Breast epithelium (tissue), 4 donors: Measurements from ENCODE around the gene DPYD. TPM values are rescaled to one million over a fixed set of nuclear protein-coding genes. Genes with fewer than 3 reads are reported as not detected.

Experiments
- DNase-seq, 2 donors: peaks; one replicate each; pipeline ENCODE4 v3.0.0-alpha.2; 2019; ENCODE audit warnings: low spot score in 2 of 2
- H3K27ac ChIP-seq, 2 donors: fragments of 200-600 bp; sonication (generic) in 1 of 2; one replicate each; pipeline ENCODE4 v1.5.1; 2016 to 2019; ENCODE audit warnings: mild to moderate bottlenecking in 1 of 2
- H3K27me3 ChIP-seq, 2 donors: fragments of 200-600 bp; sonication (generic) in 1 of 2; one replicate each; pipeline versions ENCODE4 v1.5.1 to v1.6.0; 2017 to 2019; ENCODE audit warnings: control low read depth in 1 of 2, mild to moderate bottlenecking in 1 of 2
- H3K36me3 ChIP-seq: fragments of 200-600 bp; one replicate; pipeline ENCODE4 v1.5.1; 2019
- H3K4me1 ChIP-seq, 2 donors: fragments of 200-600 bp; sonication (generic); one replicate each; pipeline ENCODE4 v1.5.1; 2016 to 2019; ENCODE audit warnings: control low read depth in 1 of 2
- H3K4me3 ChIP-seq, 3 donors: fragments of 200-600 bp; sonication (generic); 1 replicate in 2 of 3; 2 replicates in 1 of 3; pipeline ENCODE4 v1.5.1; 2016 to 2019; ENCODE audit warnings: mild to moderate bottlenecking in 3 of 3, moderate library complexity in 2 of 3
- H3K9me3 ChIP-seq, 2 donors: fragments of 200-600 bp; sonication (generic) in 1 of 2; one replicate each; pipeline ENCODE4 v1.5.1; 2016 to 2019; ENCODE audit warnings: control low read depth in 1 of 2
- POLR2A ChIP-seq: fragments of 450-650 bp; IDR thresholded peaks from one replicate; pipeline ENCODE4 v1.6.1; 2016; ENCODE audit warnings: antibody characterized with exemption, mild to moderate bottlenecking, moderate library complexity
- POLR2AphosphoS5 ChIP-seq, 3 donors: sonication (generic); formaldehyde crosslinking; IDR thresholded peaks; one replicate each; pipeline ENCODE4 v1.6.1; 2017; ENCODE audit warnings: antibody characterized with exemption in 3 of 3
- intact Hi-C: fragments of 100-400 bp; cut with DNase I; formaldehyde crosslinking; loops from one replicate; pipeline ENCODE4 v1.15.1; 2023; ENCODE audit warnings: low total_unique reads
- total RNA-seq, 3 donors: library from RNA; depleted of rRNA; stranded (reverse); fragments of >200 nt; gene quantifications; one replicate each; pipeline ENCODE4 v1.1.0, GENCODE V29; 2016
- TF ChIP-seq, protein P1 (sequence below), 3 donors: fragments of 450-650 bp; IDR thresholded peaks; one replicate each; pipeline ENCODE4 v1.5.1; 2016 to 2017; ENCODE audit warnings: antibody characterized with exemption in 3 of 3, mild to moderate bottlenecking in 3 of 3, moderate library complexity in 3 of 3

DPYD gene
- total RNA-seq, 3 donors from 2014 or later: 56.4 to 95.1 (median 58.1) TPM

DNA sequence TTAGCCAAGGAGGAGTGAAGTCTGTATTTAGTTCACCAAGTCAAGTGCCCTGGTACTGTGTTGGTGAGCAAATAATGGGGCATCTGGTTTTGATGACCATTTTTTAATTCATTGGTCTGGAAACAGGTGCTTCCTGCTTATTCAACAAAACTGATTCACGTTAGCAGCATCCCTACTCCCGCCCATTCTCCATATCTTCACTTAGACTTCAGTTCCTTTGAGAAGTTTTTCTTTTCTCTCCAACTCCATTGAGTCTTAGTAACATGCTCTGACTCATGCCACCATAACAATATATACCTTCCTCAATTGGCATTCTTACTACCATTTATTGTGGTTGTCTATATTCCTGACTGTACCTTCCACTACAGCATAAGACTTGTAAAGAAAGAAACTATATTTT, 468.9 kb downstream of the DPYD start:
- Histone ChIP-seq H3K4me3 (no peak overlapping the region), H3K36me3 (no peaks in the 10 kb centered on the region), H3K27ac (no peak overlapping the region), H3K27me3 (no peaks in the 10 kb centered on the region), H3K4me1 (no peaks in the 10 kb centered on the region), H3K9me3 (no peaks in the 10 kb centered on the region)
- TF ChIP-seq, protein P1, sequence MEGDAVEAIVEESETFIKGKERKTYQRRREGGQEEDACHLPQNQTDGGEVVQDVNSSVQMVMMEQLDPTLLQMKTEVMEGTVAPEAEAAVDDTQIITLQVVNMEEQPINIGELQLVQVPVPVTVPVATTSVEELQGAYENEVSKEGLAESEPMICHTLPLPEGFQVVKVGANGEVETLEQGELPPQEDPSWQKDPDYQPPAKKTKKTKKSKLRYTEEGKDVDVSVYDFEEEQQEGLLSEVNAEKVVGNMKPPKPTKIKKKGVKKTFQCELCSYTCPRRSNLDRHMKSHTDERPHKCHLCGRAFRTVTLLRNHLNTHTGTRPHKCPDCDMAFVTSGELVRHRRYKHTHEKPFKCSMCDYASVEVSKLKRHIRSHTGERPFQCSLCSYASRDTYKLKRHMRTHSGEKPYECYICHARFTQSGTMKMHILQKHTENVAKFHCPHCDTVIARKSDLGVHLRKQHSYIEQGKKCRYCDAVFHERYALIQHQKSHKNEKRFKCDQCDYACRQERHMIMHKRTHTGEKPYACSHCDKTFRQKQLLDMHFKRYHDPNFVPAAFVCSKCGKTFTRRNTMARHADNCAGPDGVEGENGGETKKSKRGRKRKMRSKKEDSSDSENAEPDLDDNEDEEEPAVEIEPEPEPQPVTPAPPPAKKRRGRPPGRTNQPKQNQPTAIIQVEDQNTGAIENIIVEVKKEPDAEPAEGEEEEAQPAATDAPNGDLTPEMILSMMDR (IDR thresholded peaks at IDR 0.05): no peak
- TF ChIP-seq POLR2A (no peak), POLR2AphosphoS5 (IDR thresholded peaks at IDR 0.05) (no peak)
- intact Hi-C loops: no loop called here
- DNase-seq: no peak

DNA sequence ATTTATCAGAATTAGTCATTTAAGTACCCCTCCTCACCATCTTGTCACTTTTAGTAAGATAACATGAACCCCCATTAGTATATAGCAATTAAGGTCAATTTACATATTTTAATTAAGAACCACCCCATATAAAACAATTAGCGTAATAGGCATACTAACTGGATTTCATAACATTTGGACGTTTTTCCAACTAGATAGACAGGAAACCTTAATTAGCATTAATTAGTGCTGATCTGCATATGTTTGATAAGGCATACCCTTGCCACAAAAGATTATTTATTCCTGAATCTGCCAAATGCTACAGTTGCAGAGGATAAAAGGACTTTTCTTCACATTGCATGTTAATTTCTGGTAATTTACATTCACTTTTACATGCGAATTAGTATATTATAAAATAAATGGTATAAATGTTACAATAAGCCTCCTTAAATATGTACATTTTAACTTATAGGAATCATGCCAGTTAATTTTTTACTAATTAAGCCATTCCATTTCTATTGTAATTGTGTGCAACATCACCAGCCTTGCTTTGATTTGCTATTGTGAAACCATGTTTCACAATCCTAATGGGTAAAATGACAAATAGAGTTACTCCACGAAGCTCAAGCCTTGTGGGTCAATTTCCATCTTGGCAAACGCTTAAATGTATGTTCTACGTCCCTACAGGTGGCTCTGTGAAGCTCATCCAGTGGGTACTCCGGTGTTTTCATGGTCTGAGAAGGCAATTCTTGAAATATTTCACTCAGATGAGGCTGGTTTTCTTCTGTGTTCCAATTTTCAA, 469.6 kb downstream of the DPYD start:
- no peak overlapping the region for H3K27ac ChIP-seq
- no peaks in the 10 kb centered on the region for H3K9me3 ChIP-seq
- no peaks in the 10 kb centered on the region for H3K27me3 ChIP-seq
- DNase-seq: no peak
- no peaks in the 10 kb centered on the region for H3K36me3 ChIP-seq
- H3K4me1 ChIP-seq: no peaks in the 10 kb centered on the region
- H3K4me3 ChIP-seq: no peak overlapping the region
- intact Hi-C loops: no loop called here
- TF ChIP-seq, protein P1 (IDR thresholded peaks at IDR 0.05): no peak
- TF ChIP-seq POLR2AphosphoS5 (IDR thresholded peaks at IDR 0.05) (no peak), POLR2A (no peak)

DNA sequence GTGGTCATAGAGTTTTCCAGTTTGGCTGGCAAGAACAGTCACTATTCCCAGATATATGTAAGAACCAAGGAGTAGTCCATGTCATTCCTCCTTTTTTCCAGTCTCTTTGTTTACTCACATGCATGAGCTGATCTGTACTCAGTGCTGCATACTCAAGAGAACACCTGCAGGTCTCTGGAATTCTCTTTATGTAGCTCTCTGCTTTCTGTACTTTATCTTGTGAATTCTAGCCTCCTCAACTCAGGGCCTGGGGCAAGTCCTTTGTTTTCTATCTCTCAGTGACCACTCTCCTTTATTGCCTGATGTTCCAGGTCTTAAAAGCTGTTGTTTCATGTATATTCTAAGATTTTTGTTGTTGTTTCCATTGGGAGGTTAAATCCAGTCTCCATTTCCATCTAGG, 478.9 kb downstream of the DPYD start:
- no peaks in the 10 kb centered on the region for H3K4me1 ChIP-seq
- no peak for DNase-seq
- H3K27me3 ChIP-seq: no peaks in the 10 kb centered on the region
- H3K27ac ChIP-seq: no peak overlapping the region
- H3K36me3 ChIP-seq: no peaks in the 10 kb centered on the region
- H3K4me3 ChIP-seq: no peak overlapping the region
- H3K9me3 ChIP-seq: no peaks in the 10 kb centered on the region
- no peak for TF ChIP-seq POLR2A
- TF ChIP-seq, protein P1 (IDR thresholded peaks at IDR 0.05): no peak
- TF ChIP-seq POLR2AphosphoS5 (IDR thresholded peaks at IDR 0.05): no peak
- intact Hi-C loops: no loop called here

DNA sequence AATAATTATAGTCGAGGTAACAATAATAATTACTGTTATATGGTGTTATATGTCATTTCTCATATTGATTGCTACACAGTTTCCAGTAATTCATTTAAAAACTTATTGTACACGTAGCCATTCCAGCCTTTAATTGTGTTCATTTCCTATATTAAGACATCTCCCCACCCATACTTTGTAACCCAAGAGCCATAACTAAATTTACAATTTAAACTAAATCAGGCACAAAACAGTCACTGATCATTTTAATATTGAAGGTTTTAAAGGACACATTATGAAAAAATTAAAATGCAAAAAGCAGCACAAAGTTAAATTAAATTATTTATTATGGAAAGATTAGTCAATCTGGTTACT, 487.0 kb downstream of the DPYD start:
- no peak for DNase-seq
- Histone ChIP-seq H3K4me1 (no peaks in the 10 kb centered on the region), H3K4me3 (no peak overlapping the region), H3K36me3 (no peaks in the 10 kb centered on the region), H3K27ac (no peak overlapping the region), H3K9me3 (no peaks in the 10 kb centered on the region), H3K27me3 (no peaks in the 10 kb centered on the region)
- intact Hi-C loops: no loop called here
- TF ChIP-seq, protein P1 (IDR thresholded peaks at IDR 0.05): no peak
- no peak for TF ChIP-seq POLR2A

DNA sequence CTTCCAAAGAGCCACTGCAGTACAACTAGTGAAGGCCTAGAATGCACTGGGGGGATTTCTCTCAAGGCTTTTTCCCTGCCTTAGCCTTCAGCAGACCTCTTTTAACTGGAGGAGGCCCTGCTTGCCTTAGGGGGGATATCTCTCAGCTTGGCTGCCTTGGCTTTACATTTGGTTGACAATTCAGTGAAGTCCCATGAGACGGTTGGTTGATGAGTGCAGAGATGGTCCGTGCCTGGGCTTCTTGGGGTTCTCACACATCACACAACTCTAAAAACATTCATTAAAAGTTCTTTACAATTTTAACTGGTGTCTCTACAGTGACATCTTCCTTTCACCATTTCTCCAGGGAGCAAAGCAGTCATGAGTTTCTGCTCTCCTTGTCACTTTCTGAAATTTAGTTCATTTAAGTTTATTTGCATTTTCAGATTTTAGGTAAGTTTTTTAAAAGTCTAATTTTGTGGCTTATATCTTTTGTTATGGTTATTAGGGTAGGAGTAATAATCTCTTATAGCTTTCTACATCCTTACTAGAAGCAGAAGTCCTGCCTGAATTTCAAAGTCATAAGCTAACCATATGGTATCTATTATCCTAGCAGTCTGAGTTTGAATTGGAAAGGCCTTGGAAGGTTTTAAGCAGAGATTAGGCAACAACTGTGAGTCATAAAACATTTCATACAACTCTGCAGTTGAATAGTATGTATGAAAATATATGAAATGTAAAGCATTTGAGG, 487.6 kb downstream of the DPYD start:
- DNase-seq: no peak
- peak overlapping the region in 1 of 2 donors; percentile 34 for H3K27ac ChIP-seq
- no peaks in the 10 kb centered on the region for H3K4me1 ChIP-seq
- intact Hi-C loops: no loop called here
- no peaks in the 10 kb centered on the region for H3K27me3 ChIP-seq
- H3K4me3 ChIP-seq: no peak overlapping the region
- H3K9me3 ChIP-seq: no peaks in the 10 kb centered on the region
- TF ChIP-seq POLR2AphosphoS5 (IDR thresholded peaks at IDR 0.05): no peak
- no peaks in the 10 kb centered on the region for H3K36me3 ChIP-seq
